Mononuclear cell (primary cell): ENCODE results near the gene SLC10A3. TPM values are rescaled to one million over a fixed set of nuclear protein-coding genes. Genes with fewer than 3 reads are reported as not detected.

ENCODE experiments used
- H3K27me3 ChIP-seq: 2 replicates; pipeline ENCODE4 v1.6.0; 2011; ENCODE audit warnings: low read length, control low read depth; ENCODE audit not compliant: insufficient read depth
- H3K4me1 ChIP-seq: 2 replicates; pipeline ENCODE4 v1.5.1; 2011; ENCODE audit warnings: mild to moderate bottlenecking, low read length, control low read depth; ENCODE audit not compliant: insufficient read depth
- H3K4me3 ChIP-seq: 2 replicates; pipeline ENCODE4 v1.5.1; 2011; ENCODE audit warnings: mild to moderate bottlenecking, low read length, moderate library complexity
- H3K9me3 ChIP-seq: 2 replicates; pipeline ENCODE4 v1.5.1; 2011; ENCODE audit warnings: low read depth, mild to moderate bottlenecking, control low read depth, low read length
- total RNA-seq: library from RNA; depleted of rRNA; stranded (reverse); fragments of >200 nt; gene quantifications from one replicate; pipeline ENCODE4 v1.2.3, GENCODE V29; 2012

The SLC10A3 gene
- 15.0 TPM for total RNA-seq

DNA sequence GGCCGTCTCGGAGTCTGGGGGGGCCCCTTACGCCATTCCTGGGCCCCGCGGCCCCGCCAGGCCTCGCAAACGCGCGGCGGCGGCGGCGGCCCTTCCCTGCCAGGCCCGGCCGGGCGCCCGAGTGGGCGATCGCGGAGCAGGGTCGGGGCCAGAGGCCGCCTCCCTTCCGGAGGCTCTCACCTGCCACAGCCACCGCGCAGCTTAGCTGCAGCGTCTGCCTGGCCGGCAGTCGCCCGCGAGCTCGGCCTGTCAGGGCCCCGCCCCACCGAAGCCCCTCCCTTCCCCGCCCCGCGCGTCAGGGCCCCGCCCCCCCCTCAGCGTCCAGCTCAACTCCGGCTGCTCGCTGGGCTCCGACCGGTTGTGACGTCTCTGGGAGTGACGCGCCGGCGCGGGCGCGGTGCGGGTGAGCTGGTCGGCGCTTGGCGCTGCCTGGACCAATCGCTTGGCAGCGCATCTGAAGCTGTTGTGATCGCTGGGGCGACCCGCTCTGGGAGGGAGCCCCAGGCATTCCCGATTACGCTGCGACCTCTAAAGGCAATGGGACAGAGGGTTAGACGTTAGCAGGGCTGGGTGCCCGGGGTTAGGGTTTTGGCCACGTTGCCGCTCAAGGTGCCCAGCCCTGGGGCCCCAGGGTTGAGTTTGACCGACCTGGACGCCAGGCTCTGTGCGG, at the start of gene SLC10A3:
Gene SLC10A3 (minus strand): TSS at position 216 of the 670 bp plus-strand sequence. CDS start 1,689 bp downstream, outside the sequence.
- H3K27me3 ChIP-seq = no peaks in the 10 kb centered on the region
- no peaks in the 10 kb centered on the region for H3K9me3 ChIP-seq
- peak within 1 kb of the TSS; percentile 46 for H3K4me3 ChIP-seq
- H3K4me1 ChIP-seq = peaks cover 26% of the 10 kb centered on the region

GRCh38 chrX:154539077-154539476, 48.6 kb upstream of the SLC10A3 start:
- no peaks in the 10 kb centered on the region for H3K27me3 ChIP-seq
- H3K4me1 ChIP-seq = peaks cover 44% of the 10 kb centered on the region
- no peaks in the 10 kb centered on the region for H3K9me3 ChIP-seq
- no peak overlapping the region for H3K4me3 ChIP-seq

DNA sequence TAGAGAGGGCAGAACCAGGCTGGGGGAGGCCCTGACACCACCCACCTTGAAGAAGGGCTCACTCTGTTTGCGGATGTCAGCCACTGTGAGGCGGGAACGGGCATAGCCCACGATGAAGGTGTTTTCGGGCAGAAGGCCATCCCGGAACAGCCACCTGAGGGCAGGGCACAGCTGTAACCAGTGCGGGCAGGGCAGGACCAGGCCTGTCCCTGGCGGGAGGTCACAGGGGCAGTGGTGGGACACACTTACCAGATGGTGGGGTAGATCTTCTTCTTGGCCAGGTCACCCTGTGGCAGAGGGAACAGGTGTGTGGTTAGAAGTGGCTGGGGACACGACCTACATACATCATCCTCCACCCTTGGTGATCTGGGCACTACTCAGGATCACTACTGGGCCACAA, 45.5 kb upstream of the SLC10A3 start:
- no peaks in the 10 kb centered on the region for H3K27me3 ChIP-seq
- H3K4me1 ChIP-seq = peaks cover 12% of the 10 kb centered on the region
- no peak overlapping the region for H3K4me3 ChIP-seq

GRCh38 chrX:154534526-154535322, 44.3 kb upstream of the SLC10A3 start:
- H3K27me3 ChIP-seq = no peaks in the 10 kb centered on the region
- H3K9me3 ChIP-seq = no peaks in the 10 kb centered on the region
- H3K4me1 ChIP-seq = peaks cover 5% of the 10 kb centered on the region

More for the DNA sequence above, 45.5 kb upstream of the SLC10A3 start:
- no peaks in the 10 kb centered on the region for H3K9me3 ChIP-seq

GRCh38 chrX:154532690-154533089, 42.3 kb upstream of the SLC10A3 start:
- no peaks in the 10 kb centered on the region for H3K9me3 ChIP-seq
- no peak overlapping the region for H3K4me3 ChIP-seq
- H3K27me3 ChIP-seq = no peaks in the 10 kb centered on the region
- peaks cover 6% of the 10 kb centered on the region for H3K4me1 ChIP-seq

More at GRCh38 chrX:154534526-154535322, 44.3 kb upstream of the SLC10A3 start:
- H3K4me3 ChIP-seq = no peak overlapping the region

DNA sequence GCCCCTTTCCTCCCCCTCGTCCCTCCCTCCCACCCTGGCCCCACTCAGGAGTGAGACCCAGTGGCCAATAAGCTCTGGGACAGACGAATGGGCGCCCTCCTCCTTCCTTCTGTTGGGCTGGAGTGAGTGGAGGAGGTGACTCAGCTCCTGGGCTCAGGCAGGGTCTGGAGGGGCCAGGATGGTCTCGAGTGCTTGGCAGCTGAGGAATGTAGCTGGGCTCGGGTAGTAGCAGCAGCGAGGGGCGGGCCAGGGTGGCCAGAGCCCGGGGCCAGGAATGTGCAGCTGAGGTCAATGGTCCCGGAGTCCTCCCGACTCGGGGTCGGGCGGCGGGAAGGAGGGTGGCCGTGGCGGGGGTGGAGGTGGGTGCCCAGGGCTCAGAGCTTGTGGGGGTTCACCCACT, 41.2 kb upstream of the SLC10A3 start:
- peaks cover 16% of the 10 kb centered on the region for H3K4me1 ChIP-seq

DNA sequence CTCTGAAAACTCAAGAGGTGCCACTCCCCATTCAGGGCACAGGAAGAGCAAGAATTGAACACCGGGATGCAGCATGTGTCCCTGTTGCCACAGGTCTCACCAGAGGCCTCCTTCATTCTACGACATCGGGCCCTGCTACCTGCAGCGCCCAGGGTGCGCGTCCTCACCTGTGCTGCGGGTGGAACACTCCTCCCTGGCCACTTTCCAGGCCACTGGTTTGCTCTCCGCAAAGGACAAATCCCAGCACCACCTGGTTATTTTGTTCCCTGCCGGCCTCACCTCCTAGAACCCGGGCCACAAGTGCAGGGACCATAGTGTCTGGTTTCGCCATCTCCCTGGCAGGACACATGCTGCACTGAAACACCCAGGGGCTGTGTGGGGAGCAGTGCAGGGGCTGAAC, 39.9 kb upstream of the SLC10A3 start:
- H3K27me3 ChIP-seq = no peaks in the 10 kb centered on the region
- H3K9me3 ChIP-seq = no peaks in the 10 kb centered on the region
- no peak overlapping the region for H3K4me3 ChIP-seq
- H3K4me1 ChIP-seq = peaks cover 27% of the 10 kb centered on the region

More for the DNA sequence above, 41.2 kb upstream of the SLC10A3 start:
- Histone ChIP-seq H3K27me3 (no peaks in the 10 kb centered on the region), H3K4me3 (no peak overlapping the region), H3K9me3 (no peaks in the 10 kb centered on the region)

- Histone ChIP-seq H3K9me3 (no peaks in the 10 kb centered on the region), H3K4me3 (no peak overlapping the region), H3K4me1 (peaks cover 22% of the 10 kb centered on the region), H3K27me3 (no peaks in the 10 kb centered on the region)
These were observed 38.8 kb upstream of the SLC10A3 start for GRCh38 chrX:154529206-154529612.

GRCh38 chrX:154526901-154527675, 36.7 kb upstream of the SLC10A3 start:
- H3K27me3 ChIP-seq = no peaks in the 10 kb centered on the region
- no peaks in the 10 kb centered on the region for H3K9me3 ChIP-seq
- H3K4me3 ChIP-seq = no peak overlapping the region
- H3K4me1 ChIP-seq = peaks cover 22% of the 10 kb centered on the region

DNA sequence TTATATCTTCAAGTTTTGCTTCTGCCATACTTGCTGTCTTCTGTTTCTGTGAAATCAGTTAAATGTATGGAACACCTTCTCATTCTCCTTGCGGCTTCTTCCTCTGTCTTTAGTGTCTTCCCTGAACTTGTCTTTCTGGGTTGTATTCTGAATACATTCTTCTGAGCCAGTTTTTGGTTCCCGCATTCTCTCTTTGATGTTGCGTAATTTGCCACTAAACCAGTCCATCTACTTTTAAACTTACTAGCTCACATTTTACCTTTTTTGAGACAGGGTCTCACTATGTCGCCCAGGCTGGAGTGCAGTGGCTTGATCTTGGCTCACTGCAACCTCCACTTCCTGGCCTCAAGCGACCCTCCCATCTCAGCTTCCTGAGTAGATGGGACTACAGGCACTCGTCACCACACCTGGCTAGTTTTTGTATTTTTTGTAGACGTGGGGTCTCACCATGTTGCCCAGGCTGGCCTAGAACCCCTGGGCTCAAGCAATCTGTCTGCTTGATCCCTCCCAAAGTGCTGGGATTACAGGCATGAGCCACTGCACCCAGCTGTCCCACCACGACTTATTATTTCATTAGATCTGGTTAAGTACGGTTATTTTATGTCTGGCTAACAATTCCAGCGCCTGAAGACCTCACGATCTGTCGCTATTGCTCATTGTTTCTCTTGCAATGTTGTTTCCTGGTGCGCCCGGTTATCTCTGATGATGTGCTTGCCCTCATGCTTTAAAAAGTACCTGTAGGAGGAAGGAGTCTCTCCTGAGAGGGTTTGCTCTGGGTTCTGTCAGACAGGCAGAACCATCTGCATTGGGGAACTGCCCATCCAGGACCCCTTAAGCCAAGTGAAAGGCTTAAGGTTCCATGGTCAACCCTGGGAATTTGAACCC, 35.4 kb upstream of the SLC10A3 start:
- Histone ChIP-seq H3K4me3 (no peak overlapping the region), H3K4me1 (peaks cover 22% of the 10 kb centered on the region), H3K9me3 (no peaks in the 10 kb centered on the region), H3K27me3 (no peaks in the 10 kb centered on the region)

DNA sequence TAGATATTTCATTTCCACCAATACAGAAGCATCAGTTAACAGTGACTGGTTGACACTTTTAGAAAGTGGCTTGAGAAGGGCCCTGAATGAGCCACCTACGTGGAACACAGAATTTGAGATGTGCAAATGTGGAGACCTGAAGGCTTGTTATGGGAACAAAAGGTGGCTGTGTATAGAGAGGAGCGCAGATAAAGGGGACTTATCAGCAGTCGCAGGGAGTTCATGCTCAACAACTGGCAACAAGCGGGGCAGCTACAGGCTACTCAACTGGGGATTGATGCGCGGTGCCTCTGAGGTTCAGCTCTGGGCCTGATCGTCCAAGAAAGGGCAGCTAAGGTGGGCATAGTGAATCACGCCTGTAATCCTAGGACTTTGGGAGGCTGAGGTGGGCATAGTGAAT, 29.0 kb upstream of the SLC10A3 start:
- H3K27me3 ChIP-seq = no peaks in the 10 kb centered on the region
- H3K9me3 ChIP-seq = no peaks in the 10 kb centered on the region
- peaks cover 15% of the 10 kb centered on the region for H3K4me1 ChIP-seq
- H3K4me3 ChIP-seq = no peak overlapping the region

GRCh38 chrX:154517101-154517781, 26.8 kb upstream of the SLC10A3 start:
- H3K9me3 ChIP-seq = no peaks in the 10 kb centered on the region

GRCh38 chrX:154516656-154517100, 26.2 kb upstream of the SLC10A3 start:
- H3K9me3 ChIP-seq = no peaks in the 10 kb centered on the region
- no peaks in the 10 kb centered on the region for H3K27me3 ChIP-seq
- H3K4me3 ChIP-seq = peak overlapping the region; percentile 43
- peaks cover 15% of the 10 kb centered on the region for H3K4me1 ChIP-seq

More at GRCh38 chrX:154517101-154517781, 26.8 kb upstream of the SLC10A3 start:
- no peaks in the 10 kb centered on the region for H3K27me3 ChIP-seq
- no peak overlapping the region for H3K4me3 ChIP-seq
- peaks cover 15% of the 10 kb centered on the region for H3K4me1 ChIP-seq
